Thyroid gland (tissue), 4 donors: ENCODE measurements around the gene ZCCHC9.

ENCODE experiments used
- CTCF ChIP-seq, 6 experiments: fragments of 200-600 bp in 3 of 6; fragments of 450-650 bp in 3 of 6; sonication (generic) in 3 of 6; IDR thresholded peaks; one replicate each; pipeline ENCODE4 v1.5.1; 2016 to 2019; ENCODE audit warnings: antibody characterized with exemption in 6 of 6, mild to moderate bottlenecking in 2 of 6, inconsistent platforms in 1 of 6, moderate library complexity in 1 of 6
- POLR2A ChIP-seq, 2 donors: fragments of 450-650 bp; IDR thresholded peaks; one replicate each; pipeline ENCODE4 v1.6.1; 2017; ENCODE audit warnings: antibody characterized with exemption in 2 of 2, mild to moderate bottlenecking in 2 of 2, moderate library complexity in 1 of 2

GRCh38 chr5:81315336-81315735 is 13.9 kb downstream of the ZCCHC9 start:
- no peak for TF ChIP-seq CTCF (IDR thresholded peaks at IDR 0.05)
- no peak for TF ChIP-seq POLR2A (IDR thresholded peaks at IDR 0.05)
